Measurements from ENCODE around the gene BEX3.

Gene BEX3

DNA sequence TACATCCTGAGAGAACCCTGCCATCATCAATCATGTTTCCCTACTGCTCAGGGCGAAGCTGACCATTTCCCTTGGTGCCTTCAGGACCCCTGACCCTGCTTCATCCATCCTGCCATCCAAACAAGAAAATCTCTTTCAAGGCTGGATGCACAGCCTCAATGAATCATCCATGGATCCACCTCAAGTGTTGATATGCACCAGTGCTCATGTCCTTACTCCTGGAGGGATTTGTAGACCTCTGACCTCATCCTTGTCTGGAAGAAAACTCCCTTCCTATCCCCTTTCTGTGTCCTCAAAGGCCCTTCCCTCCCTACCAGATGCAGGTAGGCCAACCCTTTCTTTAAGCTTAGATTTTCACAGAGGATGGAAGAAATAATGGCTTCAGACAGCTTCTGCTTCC is 24.6 kb downstream of the BEX3 start:
- no peaks in the 10 kb centered on the region for H3F3A ChIP-seq (ENCODE audit: insufficient read depth, low read length)
- no peak overlapping the region for H3K4me2 ChIP-seq (ENCODE audit: low read length)
- H4K20me1 ChIP-seq (ENCODE audit: insufficient read depth, low read length) = no peaks in the 10 kb centered on the region
- H3K4me3 ChIP-seq (ENCODE audit: low read depth, low read length, poor library complexity, severe bottlenecking) = no peak overlapping the region
- peaks cover 11% of the 10 kb centered on the region for H3K4me1 ChIP-seq (ENCODE audit: insufficient read depth, low read length, severe bottlenecking)
- no peaks in the 10 kb centered on the region for H3K27me3 ChIP-seq (ENCODE audit: insufficient read depth, low read length)
- H3K79me2 ChIP-seq (ENCODE audit: insufficient read depth, low read length) = no peaks in the 10 kb centered on the region
- H2AFZ ChIP-seq (ENCODE audit: low read length) = no peak overlapping the region
- H3K27ac ChIP-seq (ENCODE audit: low read depth, low read length, poor library complexity, severe bottlenecking) = no peak overlapping the region
- no peaks in the 10 kb centered on the region for H3K9me2 ChIP-seq (ENCODE audit: low read depth, low read length)
- no peaks in the 10 kb centered on the region for H3K9me3 ChIP-seq (ENCODE audit: low read length)
- H3K36me3 ChIP-seq (ENCODE audit: insufficient read depth, low read length) = no peaks in the 10 kb centered on the region
- TF ChIP-seq, protein P1, sequence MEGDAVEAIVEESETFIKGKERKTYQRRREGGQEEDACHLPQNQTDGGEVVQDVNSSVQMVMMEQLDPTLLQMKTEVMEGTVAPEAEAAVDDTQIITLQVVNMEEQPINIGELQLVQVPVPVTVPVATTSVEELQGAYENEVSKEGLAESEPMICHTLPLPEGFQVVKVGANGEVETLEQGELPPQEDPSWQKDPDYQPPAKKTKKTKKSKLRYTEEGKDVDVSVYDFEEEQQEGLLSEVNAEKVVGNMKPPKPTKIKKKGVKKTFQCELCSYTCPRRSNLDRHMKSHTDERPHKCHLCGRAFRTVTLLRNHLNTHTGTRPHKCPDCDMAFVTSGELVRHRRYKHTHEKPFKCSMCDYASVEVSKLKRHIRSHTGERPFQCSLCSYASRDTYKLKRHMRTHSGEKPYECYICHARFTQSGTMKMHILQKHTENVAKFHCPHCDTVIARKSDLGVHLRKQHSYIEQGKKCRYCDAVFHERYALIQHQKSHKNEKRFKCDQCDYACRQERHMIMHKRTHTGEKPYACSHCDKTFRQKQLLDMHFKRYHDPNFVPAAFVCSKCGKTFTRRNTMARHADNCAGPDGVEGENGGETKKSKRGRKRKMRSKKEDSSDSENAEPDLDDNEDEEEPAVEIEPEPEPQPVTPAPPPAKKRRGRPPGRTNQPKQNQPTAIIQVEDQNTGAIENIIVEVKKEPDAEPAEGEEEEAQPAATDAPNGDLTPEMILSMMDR (IDR thresholded peaks at IDR 0.05; ENCODE audit: low read length) = no peak
- TF ChIP-seq EZH2 (IDR thresholded peaks at IDR 0.05; ENCODE audit: borderline replicate concordance, low read length) = no peak
- no peak overlapping the region for H3K9ac ChIP-seq (ENCODE audit: low read length)

GRCh38 chrX:103404231-103405008 is 28.1 kb downstream of the BEX3 start:
- Histone ChIP-seq H3F3A (ENCODE audit: insufficient read depth, low read length) (no peaks in the 10 kb centered on the region), H4K20me1 (ENCODE audit: insufficient read depth, low read length) (no peaks in the 10 kb centered on the region), H3K27ac (ENCODE audit: low read depth, low read length, poor library complexity, severe bottlenecking) (no peak overlapping the region), H3K9ac (ENCODE audit: low read length) (peak overlapping the region; percentile 62; the same call in 1 of the 2 replicates), H3K9me2 (ENCODE audit: low read depth, low read length) (no peaks in the 10 kb centered on the region), H3K79me2 (ENCODE audit: insufficient read depth, low read length) (no peaks in the 10 kb centered on the region), H2AFZ (ENCODE audit: low read length) (0 out of 2 replicates have a peak overlapping the region, but pooled peaks have one; percentile 42), H3K4me3 (ENCODE audit: low read depth, low read length, poor library complexity, severe bottlenecking) (peak overlapping the region; percentile 73), H3K4me2 (ENCODE audit: low read length) (peak overlapping the region; percentile 72), H3K4me1 (ENCODE audit: insufficient read depth, low read length, severe bottlenecking) (peaks cover 11% of the 10 kb centered on the region), H3K27me3 (ENCODE audit: insufficient read depth, low read length) (no peaks in the 10 kb centered on the region), H3K36me3 (ENCODE audit: insufficient read depth, low read length) (no peaks in the 10 kb centered on the region), H3K9me3 (ENCODE audit: low read length) (no peaks in the 10 kb centered on the region)
- no peak for TF ChIP-seq EZH2 (IDR thresholded peaks at IDR 0.05; ENCODE audit: borderline replicate concordance, low read length)
- TF ChIP-seq, protein P1 (IDR thresholded peaks at IDR 0.05; ENCODE audit: low read length) = no peak

- Histone ChIP-seq H3K4me2 (ENCODE audit: low read length) (peak overlapping the region; percentile 72), H3K4me3 (ENCODE audit: low read depth, low read length, poor library complexity, severe bottlenecking) (peak overlapping the region; percentile 73), H3K79me2 (ENCODE audit: insufficient read depth, low read length) (no peaks in the 10 kb centered on the region), H3K27me3 (ENCODE audit: insufficient read depth, low read length) (no peaks in the 10 kb centered on the region), H3K4me1 (ENCODE audit: insufficient read depth, low read length, severe bottlenecking) (peaks cover 11% of the 10 kb centered on the region), H3K27ac (ENCODE audit: low read depth, low read length, poor library complexity, severe bottlenecking) (no peak overlapping the region), H3F3A (ENCODE audit: insufficient read depth, low read length) (no peaks in the 10 kb centered on the region), H2AFZ (ENCODE audit: low read length) (0 out of 2 replicates have a peak overlapping the region, but pooled peaks have one; percentile 42), H3K36me3 (ENCODE audit: insufficient read depth, low read length) (no peaks in the 10 kb centered on the region), H4K20me1 (ENCODE audit: insufficient read depth, low read length) (no peaks in the 10 kb centered on the region), H3K9me2 (ENCODE audit: low read depth, low read length) (no peaks in the 10 kb centered on the region), H3K9ac (ENCODE audit: low read length) (peak overlapping the region; percentile 62; the same call in 1 of the 2 replicates), H3K9me3 (ENCODE audit: low read length) (no peaks in the 10 kb centered on the region)
- TF ChIP-seq, protein P1 (IDR thresholded peaks at IDR 0.05; ENCODE audit: low read length) = no peak
- TF ChIP-seq EZH2 (IDR thresholded peaks at IDR 0.05; ENCODE audit: borderline replicate concordance, low read length) = no peak
Observed at GRCh38 chrX:103405009-103405333, 28.6 kb downstream of the BEX3 start.
